ENCODE measurements around the gene IDUA. TPM values are rescaled to one million over a fixed set of nuclear protein-coding genes. Genes with fewer than 3 reads are reported as not detected.

IDUA gene
- total and polyA plus RNA-seq, 10 of the 15 experiments (the other 5 are each of a cell fraction or from before 2014, with no cell fraction given), result 0.05 to 7.6 (median 1.4) TPM; not detected in 1

DNA sequence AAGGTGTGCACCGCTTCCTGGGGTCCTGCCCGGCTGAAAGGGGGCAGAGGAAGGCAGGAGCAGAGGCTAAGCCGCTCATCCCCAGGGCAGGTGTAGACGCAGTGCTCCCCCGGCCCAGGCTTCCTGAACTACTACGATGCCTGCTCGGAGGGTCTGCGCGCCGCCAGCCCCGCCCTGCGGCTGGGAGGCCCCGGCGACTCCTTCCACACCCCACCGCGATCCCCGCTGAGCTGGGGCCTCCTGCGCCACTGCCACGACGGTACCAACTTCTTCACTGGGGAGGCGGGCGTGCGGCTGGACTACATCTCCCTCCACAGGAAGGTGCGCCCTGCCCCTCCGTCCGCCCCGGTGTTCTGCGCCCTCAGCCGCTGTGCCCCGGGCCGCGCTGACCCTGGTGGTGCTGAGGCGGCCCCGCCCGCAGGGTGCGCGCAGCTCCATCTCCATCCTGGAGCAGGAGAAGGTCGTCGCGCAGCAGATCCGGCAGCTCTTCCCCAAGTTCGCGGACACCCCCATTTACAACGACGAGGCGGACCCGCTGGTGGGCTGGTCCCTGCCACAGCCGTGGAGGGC is 14.8 kb downstream of the IDUA start:
- DNase-seq (ENCODE audit: low read depth, low spot score) (no peak), ATAC-seq (no peak), FAIRE-seq (no peak)
- H3K9me3 ChIP-seq (replicated peaks; ENCODE audit: control insufficient read depth, insufficient read depth, low read length), result no peaks in the 10 kb centered on the region; the same call in 2 of the 3 replicates
- no peaks in the 10 kb centered on the region for H3K36me3 ChIP-seq (ENCODE audit: control insufficient read depth in 2 of 2, insufficient read depth in 2 of 2, low read length in 1 of 2)
- H3K4me3 ChIP-seq, result no peak overlapping the region
- H3K4me1 ChIP-seq (ENCODE audit: control insufficient read depth, insufficient read depth, low read length), result no peaks in the 10 kb centered on the region
- ChIA-PET RAD21 (ENCODE audit: unreplicated experiment) (no interaction called here), POLR2A (no interaction called here), SMC1A (ENCODE audit: uncharacterized antibody, unreplicated experiment) (no interaction called here), CTCF (no interaction called here)
- no peak for TF ChIP-seq ZNF207 (IDR thresholded peaks at IDR 0.05; ENCODE audit: borderline replicate concordance)
- TF ChIP-seq SIN3A (IDR thresholded peaks at IDR 0.05; ENCODE audit: low read depth, low read length), result no peak
- no peak for TF ChIP-seq BHLHE40 (IDR thresholded peaks at IDR 0.05; ENCODE audit: borderline replicate concordance in 1 of 2, low read depth in 2 of 2, low read length in 1 of 2)
- TF ChIP-seq TAF1 (IDR thresholded peaks at IDR 0.05; ENCODE audit: borderline replicate concordance, low read depth, low read length), result no peak
- TF ChIP-seq NR2C1 (IDR thresholded peaks at IDR 0.05), result no peak
- TF ChIP-seq GABPA (IDR thresholded peaks at IDR 0.05; ENCODE audit: low read depth), result no peak
- no peak for TF ChIP-seq ASH2L (IDR thresholded peaks at IDR 0.05; ENCODE audit: borderline replicate concordance, low read depth)
- no peak for TF ChIP-seq YY1 (IDR thresholded peaks at IDR 0.05; ENCODE audit: low read depth, low read length)
- TF ChIP-seq, protein P1, sequence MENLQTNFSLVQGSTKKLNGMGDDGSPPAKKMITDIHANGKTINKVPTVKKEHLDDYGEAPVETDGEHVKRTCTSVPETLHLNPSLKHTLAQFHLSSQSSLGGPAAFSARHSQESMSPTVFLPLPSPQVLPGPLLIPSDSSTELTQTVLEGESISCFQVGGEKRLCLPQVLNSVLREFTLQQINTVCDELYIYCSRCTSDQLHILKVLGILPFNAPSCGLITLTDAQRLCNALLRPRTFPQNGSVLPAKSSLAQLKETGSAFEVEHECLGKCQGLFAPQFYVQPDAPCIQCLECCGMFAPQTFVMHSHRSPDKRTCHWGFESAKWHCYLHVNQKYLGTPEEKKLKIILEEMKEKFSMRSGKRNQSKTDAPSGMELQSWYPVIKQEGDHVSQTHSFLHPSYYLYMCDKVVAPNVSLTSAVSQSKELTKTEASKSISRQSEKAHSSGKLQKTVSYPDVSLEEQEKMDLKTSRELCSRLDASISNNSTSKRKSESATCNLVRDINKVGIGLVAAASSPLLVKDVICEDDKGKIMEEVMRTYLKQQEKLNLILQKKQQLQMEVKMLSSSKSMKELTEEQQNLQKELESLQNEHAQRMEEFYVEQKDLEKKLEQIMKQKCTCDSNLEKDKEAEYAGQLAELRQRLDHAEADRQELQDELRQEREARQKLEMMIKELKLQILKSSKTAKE (IDR thresholded peaks at IDR 0.05; ENCODE audit: low read depth, poor library complexity, severe bottlenecking), result no peak
- no peak for TF ChIP-seq EGR1 (IDR thresholded peaks at IDR 0.05; ENCODE audit: borderline replicate concordance in 1 of 2, low read depth in 2 of 2, low read length in 2 of 2)
- TF ChIP-seq RBBP5 (conservative IDR thresholded peaks at IDR 0.05), result no peak
- 83% methylated on average over 36 of the region's 48 CpGs for WGBS (ENCODE audit: insufficient coverage, insufficient replicate concordance, low lambda C conversion rate, missing lambda C conversion rate)
- peaks cover 2 to 3% of the 10 kb centered on the region in 2 experiments for H3K27me3 ChIP-seq (replicated peaks in 1 of 2; ENCODE audit: control insufficient read depth in 2 of 2, insufficient read depth in 2 of 2, low read length in 1 of 2)
- H3K79me2 ChIP-seq (ENCODE audit: control insufficient read depth, insufficient read depth, low read length), result no peaks in the 10 kb centered on the region
- in situ Hi-C loops (cut with MboI) (no loop called here), intact Hi-C loops (cut with micrococcal nuclease; ENCODE audit: unreplicated experiment) (no loop called here)
- no peaks in the 10 kb centered on the region for H4K20me1 ChIP-seq (ENCODE audit: control insufficient read depth, insufficient read depth)
- no peak overlapping the region for H3K9ac ChIP-seq (ENCODE audit: control insufficient read depth, insufficient read depth, low read length)
- H3K4me2 ChIP-seq (ENCODE audit: control insufficient read depth, insufficient read depth), result no peak overlapping the region
- BruUV-seq (replicated peaks), result no TSS peak
- H3K27ac ChIP-seq (ENCODE audit: control insufficient read depth, insufficient read depth), result no peak overlapping the region
- H2AFZ ChIP-seq (ENCODE audit: control insufficient read depth, low read depth, low read length), result no peak overlapping the region

Measured in GM12878 (cell line).